HUDEP-2 (cell line): ENCODE measurements around the gene AKIP1.
"Not testable (repeated sequence)": the region's sequence is repeated elsewhere in the genome, so short reads cannot be mapped to it uniquely, and the experiment has no call there.

Experiments used
- DNase-seq, 76 experiments: peaks; one replicate each; lab custom pipeline; 2025; ENCODE audit not compliant: unreplicated experiment in 76 of 76; lab: John Stamatoyannopoulos, UW

The AKIP1 gene, protein sequence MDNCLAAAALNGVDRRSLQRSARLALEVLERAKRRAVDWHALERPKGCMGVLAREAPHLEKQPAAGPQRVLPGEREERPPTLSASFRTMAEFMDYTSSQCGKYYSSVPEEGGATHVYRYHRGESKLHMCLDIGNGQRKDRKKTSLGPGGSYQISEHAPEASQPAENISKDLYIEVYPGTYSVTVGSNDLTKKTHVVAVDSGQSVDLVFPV

DNA sequence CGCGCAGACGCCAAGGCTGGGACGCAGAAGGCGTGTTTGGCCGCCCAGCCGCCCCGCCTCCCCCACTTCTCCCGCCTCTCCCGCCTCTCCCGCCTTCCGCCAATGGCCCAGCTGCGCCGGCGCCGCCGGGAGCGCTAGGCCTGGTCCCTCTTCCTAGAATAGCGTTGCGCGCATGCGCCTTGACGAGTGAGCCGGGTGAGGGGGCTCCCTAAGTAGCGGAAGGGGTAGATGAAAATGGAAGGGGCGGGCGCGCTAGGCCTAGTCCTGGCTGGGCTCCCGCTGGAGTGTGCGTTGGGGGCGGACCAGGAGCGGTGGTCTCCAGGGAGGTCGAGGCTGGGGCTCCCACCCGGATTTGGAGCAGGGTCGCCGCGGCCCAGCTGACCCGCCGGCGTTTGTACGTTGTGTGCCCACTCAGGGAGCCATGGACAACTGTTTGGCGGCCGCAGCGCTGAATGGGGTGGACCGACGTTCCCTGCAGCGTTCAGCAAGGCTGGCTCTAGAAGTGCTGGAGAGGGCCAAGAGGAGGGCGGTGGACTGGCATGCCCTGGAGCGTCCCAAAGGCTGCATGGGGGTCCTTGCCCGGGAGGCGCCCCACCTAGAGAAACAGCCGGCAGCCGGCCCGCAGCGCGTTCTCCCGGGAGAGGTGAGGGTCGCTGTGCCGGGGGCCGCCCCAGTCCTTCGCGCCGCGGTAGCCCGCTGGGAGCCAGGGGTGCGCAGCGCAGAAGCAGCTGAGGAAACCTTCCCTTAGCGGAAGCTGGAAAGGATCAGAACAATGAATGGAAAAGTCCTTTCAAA is at the start of gene AKIP1:
AKIP1 (plus strand) TSS at position 161 of the 795 bp plus-strand sequence; CDS start at position 422, 261 bp downstream.
- DNase-seq = peak in 75 of 76 experiments; percentile 36 to 92 (median 83)

DNA sequence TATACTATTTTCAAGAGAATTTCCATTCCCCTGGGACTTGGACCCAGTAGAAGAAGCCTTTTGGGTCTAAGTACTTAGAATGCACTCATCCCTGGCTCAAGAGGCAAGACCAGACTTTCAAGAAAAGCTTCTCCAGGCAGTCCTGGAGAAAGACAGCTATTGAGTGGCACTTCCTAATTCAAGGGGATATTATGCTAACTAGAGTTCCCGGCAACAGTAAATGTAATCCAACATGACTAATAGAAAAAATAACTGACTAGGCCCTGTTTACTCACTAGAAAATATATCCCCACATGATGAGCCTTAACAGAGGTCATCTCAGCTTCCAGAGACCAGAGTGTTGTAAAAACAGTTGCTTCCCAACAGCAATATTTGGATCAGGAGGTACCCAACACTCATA is 47.2 kb upstream of the AKIP1 start:
- no peak for DNase-seq

DNA sequence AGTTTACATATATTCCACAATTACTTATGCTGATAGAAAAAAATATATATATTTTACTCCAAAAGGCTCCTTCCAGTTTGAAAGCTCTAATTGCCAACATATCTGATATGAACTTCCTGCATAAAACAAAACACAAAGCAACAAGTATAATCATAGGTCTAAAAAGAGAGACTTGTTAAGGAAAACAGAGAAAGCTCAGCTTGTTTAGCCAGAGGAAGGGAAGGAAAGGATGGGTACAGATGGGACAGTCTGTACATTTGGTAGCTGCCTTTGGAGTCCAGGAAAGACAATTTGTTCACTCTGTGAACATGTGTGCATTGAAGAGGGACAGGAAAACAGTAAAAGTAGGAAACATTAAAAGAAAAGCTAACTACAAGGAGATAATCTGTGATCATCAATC is 45.7 kb upstream of the AKIP1 start:
- no peak for DNase-seq

DNA sequence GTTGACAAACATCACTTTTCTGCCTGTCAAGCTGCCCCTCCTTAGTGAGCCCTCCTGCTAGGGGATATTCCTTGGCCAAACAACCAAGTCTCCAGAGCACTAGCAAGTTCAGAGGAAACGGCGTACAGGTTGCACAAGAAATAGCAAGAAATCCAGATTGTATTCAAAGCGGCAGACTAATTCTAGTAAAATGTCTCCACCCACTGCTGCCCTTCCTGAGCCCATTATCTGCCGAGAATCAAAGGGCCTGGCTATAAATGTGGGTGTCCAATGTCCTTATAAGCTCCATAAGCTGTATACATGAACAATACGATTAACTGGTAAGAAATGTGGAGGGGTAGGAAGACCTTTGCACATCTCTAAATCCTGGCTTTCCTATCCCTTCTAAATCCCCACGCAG is 44.0 kb upstream of the AKIP1 start:
- no peak for DNase-seq

DNA sequence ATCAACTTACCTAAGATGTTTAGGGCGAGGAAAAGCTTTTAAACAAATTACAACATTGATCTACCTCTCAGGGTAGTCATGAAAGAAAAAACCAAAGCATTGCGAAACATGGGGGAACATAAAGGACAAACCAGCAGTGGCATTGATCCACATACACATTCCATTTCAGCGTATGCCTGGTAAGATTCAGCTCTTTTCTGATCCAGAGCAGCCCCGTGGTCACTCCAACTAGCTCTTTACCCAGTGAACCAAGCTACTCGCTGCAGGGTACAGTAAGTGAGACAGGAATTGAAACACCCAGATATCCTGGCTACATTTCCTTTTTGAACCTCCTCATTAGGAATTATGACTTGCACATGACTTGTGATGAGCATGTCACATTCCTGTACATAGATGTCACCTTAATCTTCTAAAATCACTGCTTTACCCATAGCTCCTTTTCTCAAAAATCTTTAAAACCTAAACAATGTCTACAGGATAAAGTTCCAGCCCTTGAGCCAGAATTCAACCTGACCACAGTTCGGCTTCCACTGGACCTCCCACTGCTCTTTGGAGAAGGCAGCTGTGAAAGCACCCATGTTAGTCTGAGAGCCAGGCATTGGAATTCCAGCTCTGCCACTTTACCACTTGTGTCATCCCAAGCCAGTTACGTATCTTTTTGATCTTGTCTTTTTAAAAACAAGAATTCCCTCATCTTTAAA is 42.9 kb upstream of the AKIP1 start:
- DNase-seq = no peak

DNA sequence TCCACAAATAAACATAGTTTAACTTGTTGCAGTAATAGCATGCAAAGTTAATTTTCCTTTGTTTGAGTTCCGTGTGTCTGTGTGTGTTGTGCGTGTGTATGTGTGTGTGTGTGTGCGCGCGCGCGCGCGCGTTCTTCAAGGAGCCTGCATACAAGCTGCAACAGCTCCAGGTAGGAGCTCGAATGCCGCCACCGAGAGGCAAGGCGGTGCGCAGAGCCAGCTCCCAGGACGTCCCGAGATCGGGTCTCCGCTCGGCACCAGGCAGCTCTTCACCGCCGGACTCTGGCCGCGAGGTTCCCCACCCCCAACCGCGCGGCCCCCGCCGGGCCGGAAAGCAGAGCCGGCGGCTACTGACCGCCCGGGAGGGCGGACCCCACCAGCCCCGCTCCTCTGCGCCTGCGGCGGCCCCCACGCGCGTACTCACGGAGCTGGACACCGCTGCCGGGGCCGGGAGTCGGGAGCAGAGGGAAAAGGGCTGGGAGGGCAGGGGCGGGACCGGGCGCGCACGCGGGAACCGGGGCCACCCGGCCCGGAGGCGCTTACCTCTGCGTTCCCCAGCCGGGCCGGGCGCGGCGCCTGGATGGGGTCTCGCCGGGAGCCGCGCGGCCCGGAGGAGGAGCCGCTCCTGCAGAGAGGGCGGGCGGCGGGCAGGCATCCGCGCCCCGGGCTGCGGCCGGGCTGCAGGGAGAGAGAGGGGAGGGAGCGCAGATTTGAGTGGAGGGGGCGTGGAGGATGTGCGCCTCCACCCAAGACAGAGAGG is 40.4 kb upstream of the AKIP1 start:
- DNase-seq = peak in 5 of 76 experiments; percentile 1 to 21 (median 7)

DNA sequence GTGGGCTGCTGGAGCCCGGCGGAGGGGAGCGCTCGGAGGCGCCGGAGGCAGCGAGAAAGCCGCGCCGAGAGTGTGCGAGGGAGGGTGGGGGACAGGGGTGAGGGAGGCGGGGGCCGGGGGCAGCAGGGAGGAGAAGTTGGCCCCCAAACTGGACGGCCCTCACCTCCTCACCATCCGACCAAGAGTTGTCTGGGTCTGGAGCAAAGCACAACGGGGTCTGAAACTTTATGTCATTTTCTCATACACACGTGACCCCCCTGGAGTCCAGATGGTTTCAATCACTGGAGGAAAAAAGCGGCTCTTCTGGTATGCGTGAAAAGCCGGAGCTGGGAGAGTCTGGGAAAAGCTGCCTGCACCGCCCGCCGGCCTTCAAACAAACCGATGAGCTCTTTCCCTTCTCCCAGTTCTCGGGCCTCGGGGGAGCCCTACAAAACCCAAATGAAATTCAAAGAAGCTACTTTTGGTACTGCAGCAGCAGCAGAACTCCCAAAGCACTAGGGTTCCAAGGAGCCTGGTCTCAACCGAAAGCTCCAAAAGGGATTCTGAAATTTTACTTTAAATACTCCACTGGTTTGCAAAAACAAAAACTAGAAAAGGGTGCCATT is 39.7 kb upstream of the AKIP1 start:
- no peak for DNase-seq

DNA sequence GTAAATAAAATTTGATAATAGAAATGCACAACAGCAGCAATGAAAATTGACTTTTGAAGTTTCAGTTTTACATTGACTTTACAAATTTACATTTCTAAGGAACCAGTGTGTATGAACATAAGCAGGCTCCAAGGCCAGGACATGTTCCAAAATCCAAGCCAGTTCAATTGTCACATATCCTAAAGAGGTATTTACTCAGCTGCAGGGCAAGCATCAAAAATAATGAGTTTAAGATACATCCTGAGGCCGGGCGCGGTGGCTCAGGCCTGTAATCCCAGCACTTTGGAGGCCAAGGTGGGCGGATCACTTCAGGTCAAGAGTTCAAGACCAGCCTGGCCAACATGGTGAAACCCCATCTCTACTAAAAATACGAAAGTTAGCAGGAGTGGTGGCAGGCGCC is 39.0 kb upstream of the AKIP1 start:
- no peak for DNase-seq

DNA sequence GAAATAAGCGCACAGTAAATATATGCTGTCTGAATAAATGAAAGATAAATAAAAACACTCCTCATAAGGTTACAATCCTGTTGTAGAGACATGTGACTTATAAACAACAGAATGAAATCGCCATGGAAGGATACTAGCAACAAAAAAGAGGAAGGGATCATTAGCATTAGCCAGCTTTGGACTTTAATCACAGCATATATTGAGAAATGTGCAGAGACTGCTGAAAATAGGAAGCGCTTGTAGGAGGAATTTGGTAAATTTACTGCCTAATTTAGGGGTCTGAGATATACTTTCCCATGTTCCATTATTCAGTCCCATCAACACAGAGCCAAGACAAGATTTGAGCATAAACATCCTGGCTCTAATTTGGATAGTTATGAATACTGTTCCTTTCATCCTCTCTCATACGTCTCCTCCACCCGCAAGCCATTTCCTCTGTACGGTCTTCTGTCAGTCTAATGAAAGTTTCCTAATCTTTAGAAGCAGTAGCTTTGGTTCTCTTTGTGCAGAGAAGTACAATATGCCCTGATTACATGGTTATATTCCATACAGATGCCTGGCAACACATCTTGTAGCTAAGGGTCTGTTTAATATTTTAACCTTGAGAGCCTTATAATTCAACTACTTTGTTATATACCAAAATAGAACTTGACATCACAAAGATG is 37.1 kb upstream of the AKIP1 start:
- no peak for DNase-seq

DNA sequence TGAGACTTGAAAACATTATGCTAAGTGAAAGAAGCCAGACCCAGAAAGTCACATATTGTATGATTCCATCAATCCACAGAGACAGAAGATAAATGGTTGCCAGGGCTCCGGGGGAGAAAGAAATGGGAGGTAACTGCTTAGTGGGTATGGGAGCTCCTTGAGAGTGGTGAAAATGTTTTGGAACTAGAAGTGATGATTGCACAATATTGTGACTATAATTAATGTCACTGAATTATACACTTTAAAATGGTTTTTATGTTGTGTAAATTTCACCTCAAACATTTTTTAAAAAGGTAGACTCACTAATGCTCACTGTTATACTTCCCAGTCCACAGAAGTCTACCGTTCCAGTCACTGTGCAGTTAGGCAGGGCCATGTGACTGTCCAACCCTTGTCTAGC is 32.2 kb upstream of the AKIP1 start:
- DNase-seq = no peak

DNA sequence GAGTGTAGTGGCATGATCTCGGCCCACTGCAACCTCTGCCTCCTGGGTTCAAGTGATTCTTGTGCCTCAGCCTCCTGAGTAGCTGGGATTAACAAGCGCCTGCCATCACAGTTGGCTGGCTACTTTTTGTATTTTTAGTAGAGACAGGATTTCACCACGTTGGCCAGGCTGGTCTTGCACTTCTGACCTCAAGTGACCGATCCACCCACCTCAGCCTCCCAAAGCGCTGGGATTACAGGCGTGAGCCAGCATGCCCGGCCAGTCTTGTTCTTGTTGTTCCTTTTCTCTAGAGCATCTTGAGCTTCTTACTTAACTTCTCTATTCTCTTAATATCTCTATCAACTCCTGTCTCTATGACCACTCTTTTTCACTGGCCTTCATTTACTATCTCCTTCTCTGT is 29.4 kb upstream of the AKIP1 start:
- DNase-seq = not testable (repeated sequence)

DNA sequence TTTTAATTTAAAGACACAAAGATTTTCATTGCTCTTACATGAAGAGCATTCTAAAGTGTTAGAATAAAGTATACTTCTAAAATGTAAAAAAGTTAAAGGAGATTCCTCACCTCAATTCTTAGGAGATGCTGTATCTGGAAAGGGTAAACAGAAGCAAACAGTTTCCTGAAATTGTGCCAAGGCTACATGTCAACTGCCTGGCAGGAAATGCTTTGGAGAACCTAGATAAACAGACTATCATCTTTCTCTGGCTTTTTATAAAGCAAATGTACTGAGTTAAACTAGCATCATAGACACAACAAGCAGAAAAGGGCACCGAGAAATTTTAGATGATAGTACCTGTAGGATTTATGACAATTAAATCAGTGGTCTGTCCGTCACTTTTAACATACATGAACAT is 24.7 kb upstream of the AKIP1 start:
- no peak for DNase-seq

DNA sequence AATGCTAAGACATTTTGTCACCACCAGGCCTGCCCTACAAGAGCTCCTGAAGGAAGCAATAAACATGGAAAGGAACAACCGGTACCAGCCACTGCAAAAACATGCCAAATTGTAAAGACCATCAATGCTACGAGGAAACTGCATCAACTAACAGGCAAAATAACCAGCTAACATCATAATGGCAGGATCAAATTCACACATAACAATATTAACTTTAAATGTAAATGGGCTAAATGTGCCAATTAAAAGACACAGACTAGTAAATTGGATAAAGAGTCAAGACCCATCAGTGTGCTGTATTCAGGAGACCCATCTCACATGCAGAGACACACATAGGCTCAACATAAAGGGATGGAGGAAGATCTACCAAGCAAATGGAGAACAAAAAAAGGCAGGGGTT is 19.8 kb upstream of the AKIP1 start:
- not testable (repeated sequence) for DNase-seq

DNA sequence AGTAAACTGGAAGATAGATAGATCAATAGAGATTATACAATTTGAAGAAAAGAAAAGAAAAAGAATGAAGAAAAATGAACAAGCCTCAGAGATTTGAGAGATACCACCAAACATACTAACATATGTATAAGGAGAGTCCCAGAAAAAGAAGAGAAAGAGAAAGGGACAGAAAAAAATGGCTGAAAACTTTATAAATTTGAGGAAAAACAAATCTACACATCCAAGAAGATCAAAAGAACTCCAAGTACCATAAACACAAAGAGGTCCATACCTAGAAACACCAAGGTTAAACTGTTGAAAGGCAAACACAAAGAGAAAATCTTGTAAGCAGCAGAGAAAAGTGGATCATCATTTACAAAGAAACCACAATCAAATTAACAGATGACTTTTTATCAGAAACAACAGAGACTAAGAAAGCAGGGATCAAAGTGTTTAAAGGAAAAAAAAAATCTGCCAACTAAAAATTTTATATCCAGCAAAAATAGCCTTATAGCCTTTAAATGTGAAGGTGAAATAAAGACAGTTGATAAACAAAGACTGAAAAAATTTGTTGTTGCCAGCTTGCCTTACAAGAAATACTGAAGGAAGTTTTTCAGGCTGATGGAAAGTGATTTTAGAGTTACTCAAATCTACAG is 11.8 kb upstream of the AKIP1 start:
- no peak for DNase-seq

DNA sequence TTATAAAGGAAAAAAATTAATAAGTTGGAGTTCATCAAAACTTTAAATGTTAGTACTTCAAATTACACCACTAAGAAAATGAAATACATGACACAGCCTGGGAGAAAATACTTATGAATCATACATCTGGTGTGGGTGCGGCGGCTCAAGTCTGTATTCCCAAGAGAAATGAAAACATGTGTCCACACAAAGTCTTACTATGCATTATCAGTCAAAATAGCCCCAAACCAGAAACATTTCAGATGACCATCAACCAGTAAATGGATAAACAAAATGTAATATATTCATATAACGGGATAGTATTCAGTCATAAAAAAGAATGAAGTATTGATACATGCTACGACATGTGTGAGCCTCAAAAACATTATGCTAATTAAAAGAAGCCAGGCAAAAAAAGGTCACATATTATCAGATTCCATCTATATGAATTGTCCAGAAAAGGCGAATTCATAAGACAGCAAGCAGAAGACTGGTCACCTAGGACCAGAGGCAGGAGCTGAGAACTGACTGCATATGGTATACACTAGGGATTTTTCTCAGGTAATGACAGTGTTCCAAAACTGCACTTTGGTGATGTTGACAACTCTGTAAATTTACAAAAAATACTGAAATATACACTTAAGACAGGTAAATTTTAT is 5.3 kb upstream of the AKIP1 start:
- DNase-seq = no peak

DNA sequence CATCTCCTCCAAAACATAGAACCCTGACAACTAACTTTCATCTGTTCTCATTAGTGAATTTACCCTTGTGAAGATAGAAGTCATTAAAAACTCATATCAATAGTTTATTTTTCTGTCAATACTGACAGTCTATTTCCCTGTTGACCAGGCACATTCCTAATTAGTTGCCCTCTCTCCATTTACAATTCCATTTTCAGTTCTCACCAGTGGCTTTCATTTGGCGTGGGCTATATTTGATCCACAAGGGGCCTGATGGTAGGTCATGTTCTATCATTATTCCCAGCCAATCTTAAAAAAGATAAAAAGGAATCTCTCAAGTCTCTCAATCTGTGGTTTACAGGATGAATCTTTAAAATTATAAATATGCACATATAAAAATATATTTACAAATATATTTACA is 3.9 kb upstream of the AKIP1 start:
- no peak for DNase-seq

DNA sequence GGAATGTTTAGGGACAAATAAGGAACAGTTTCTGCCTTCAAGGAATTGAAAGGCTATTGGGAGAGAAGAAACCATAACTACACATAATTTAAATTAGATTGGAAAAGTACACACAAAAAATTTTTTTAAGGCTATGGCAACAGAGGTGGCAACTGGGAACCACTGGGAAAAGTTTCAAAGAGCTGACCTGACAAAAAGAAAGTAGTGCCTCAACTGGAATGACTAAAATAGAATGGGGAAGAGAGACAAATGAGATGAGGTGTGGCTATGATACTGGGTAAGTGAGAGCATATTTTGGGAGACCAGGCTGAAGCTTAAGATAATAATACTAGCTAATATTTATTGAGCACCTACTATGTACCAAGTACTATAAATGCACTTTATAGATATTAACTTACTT is 2.9 kb upstream of the AKIP1 start:
- no peak for DNase-seq

DNA sequence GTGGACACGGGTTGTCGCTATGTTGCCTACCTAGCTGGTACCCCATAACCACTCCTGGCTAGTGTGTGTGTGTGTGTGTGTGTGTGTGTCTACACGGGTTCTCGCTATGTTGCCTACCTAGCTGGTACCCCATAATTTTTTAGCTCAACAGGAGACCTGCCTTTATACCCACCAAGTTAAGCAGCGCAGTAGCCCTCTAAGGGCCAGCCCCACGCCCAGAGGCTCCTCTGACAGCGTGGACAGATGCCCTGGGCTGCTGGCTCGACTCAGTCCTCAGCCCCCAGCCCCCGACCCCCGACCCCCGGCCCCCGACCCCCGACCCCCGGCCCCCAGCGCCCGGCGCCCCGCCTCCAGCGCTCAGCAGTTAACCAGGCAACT is 351 bp upstream of the AKIP1 start:
- DNase-seq = peak in 2 of 76 experiments; percentile 32 to 35
